Nucleus accumbens (tissue), 56 donors: ENCODE data around the gene ARHGEF7.
"Not testable (repeated sequence)": the region's sequence is repeated elsewhere in the genome, so short reads cannot be mapped to it uniquely, and the experiment has no call there.

Source experiments
- DNase-seq, 56 donors: peaks; one replicate each; lab custom pipeline; 2025; lab: John Stamatoyannopoulos, UW

The ARHGEF7 gene

GRCh38 chr13:111115061-111115964 lies at the start of gene ARHGEF7:
ARHGEF7 (plus strand) TSS chr13:111115310; CDS start chr13:111115527, 217 bp downstream.
- peak in 9 of 56 donors; percentile 17 to 52 (median 31) for DNase-seq

GRCh38 chr13:111065698-111066097 lies 49.4 kb upstream of the ARHGEF7 start:
- no peak for DNase-seq

- DNase-seq: peak in 2 of 56 donors; percentile 8 to 13
Observed at GRCh38 chr13:111066544-111066943, 48.6 kb upstream of the ARHGEF7 start.

GRCh38 chr13:111068009-111068350 lies 47.1 kb upstream of the ARHGEF7 start:
- no peak for DNase-seq

- DNase-seq: not testable (repeated sequence)
Observed at GRCh38 chr13:111071120-111071519, 44.0 kb upstream of the ARHGEF7 start.

- DNase-seq: not testable (repeated sequence)
Observed at GRCh38 chr13:111071526-111071925, 43.6 kb upstream of the ARHGEF7 start.

- no peak for DNase-seq
Observed at GRCh38 chr13:111074826-111075225, 40.3 kb upstream of the ARHGEF7 start.

- no peak for DNase-seq
Observed at GRCh38 chr13:111076155-111077013, 38.7 kb upstream of the ARHGEF7 start.

- no peak for DNase-seq
Observed at GRCh38 chr13:111079375-111079774, 35.7 kb upstream of the ARHGEF7 start.

GRCh38 chr13:111080642-111081041 lies 34.5 kb upstream of the ARHGEF7 start:
- no peak for DNase-seq

- no peak for DNase-seq
Observed at GRCh38 chr13:111082240-111082639, 32.9 kb upstream of the ARHGEF7 start.

- not testable (repeated sequence) for DNase-seq
Observed at GRCh38 chr13:111082769-111083168, 32.3 kb upstream of the ARHGEF7 start.

GRCh38 chr13:111083693-111084092 lies 31.4 kb upstream of the ARHGEF7 start:
- DNase-seq: not testable (repeated sequence)

- no peak for DNase-seq
Observed at GRCh38 chr13:111090169-111090568, 24.9 kb upstream of the ARHGEF7 start.

GRCh38 chr13:111092685-111093084 lies 22.4 kb upstream of the ARHGEF7 start:
- no peak for DNase-seq

- DNase-seq: no peak
Observed at GRCh38 chr13:111093136-111093535, 22.0 kb upstream of the ARHGEF7 start.

- DNase-seq: no peak
Observed at GRCh38 chr13:111093634-111094033, 21.5 kb upstream of the ARHGEF7 start.

GRCh38 chr13:111095031-111095840 lies 19.9 kb upstream of the ARHGEF7 start:
- no peak for DNase-seq

GRCh38 chr13:111095911-111096501 lies 19.1 kb upstream of the ARHGEF7 start:
- no peak for DNase-seq

GRCh38 chr13:111099290-111099689 lies 15.8 kb upstream of the ARHGEF7 start:
- DNase-seq: no peak
